Measurements from ENCODE around the gene SLAMF9. TPM values are rescaled to one million over a fixed set of nuclear protein-coding genes. Genes with fewer than 3 reads are reported as not detected.
A peak's percentile ranks its signal among the peaks of the same experiment; 100 is the strongest.

SLAMF9 gene
- total RNA-seq, 2 experiments from 2014 or later, result not detected

DNA sequence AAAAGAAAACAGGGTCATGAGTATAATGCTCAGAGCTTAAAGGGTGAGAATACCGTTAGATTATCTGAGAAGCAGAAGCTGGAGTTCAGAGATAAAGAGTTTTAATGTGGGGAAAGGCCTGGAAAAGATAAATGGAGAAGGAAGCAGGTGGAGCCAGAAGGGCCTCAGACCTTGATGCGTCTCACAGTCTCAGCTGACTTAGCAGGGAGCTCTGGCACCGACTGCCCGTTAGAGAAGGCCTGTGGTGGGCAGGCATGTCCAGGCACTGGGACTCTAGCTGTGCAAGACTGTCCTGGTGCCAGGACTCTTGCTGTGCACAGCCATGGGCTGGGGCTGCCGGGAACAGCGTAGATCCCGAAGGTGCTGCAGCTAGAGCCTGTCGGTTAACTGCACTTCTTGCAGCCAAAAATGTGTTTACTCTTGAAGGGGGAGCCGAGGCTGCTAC lies 3.8 kb upstream of the SLAMF9 start:
- ChIA-PET CTCF (interaction anchor here (0.7 to 2.6 kb wide), 4 partner anchors 12 to 88 kb away, joined by 3 to 17 read pairs (median 4); partner anchors contain the start of gene IGSF9), POLR2A (interaction anchor here (1.1 kb wide), 1 partner anchor 12 kb away, joined by 3 read pairs; no protein-coding TSS in a partner anchor)

DNA sequence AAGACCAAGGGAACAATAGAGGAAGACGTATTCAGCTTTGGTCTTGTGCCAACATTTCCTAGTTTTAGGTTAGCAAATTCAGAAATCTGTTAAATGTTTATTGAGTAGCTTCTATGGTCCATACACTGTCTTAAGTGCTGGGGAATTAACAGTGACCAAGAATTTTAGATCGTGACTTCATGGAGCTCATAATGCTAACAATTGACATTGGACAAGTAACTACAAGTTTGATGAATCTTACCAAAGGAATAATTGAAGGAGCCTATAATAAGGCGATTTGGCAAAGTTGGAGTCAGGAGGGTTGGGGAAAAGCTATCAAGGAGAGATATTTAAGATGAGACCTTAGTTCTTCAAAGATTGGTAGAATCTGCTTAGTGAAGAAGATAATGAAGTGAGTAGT lies 1.4 kb upstream of the SLAMF9 start:
- CTCF ChIA-PET, result interaction anchor here (1.2 to 2.2 kb wide), 4 partner anchors 9 to 123 kb away, joined by 3 to 12 read pairs (median 5); no protein-coding TSS in a partner anchor
- POLR2A ChIA-PET, result interaction anchor here (0.6 kb wide), 1 partner anchor 37 kb away, joined by 4 read pairs; no protein-coding TSS in a partner anchor

More for the DNA sequence above, 3.8 kb upstream of the SLAMF9 start:
- Mint-ChIP-seq H3K27ac (no peak overlapping the region), H3K27me3 (ENCODE audit: low read depth) (peaks cover 33% of the 10 kb centered on the region), H3K4me3 (no peak overlapping the region), H3K4me1 (ENCODE audit: low read depth) (no peaks in the 10 kb centered on the region), H3K36me3 (ENCODE audit: low read depth) (no peaks in the 10 kb centered on the region), H3K9me3 (ENCODE audit: insufficient read depth) (no peaks in the 10 kb centered on the region)
- ATAC-seq, result no peak
- no peak for DNase-seq

DNA sequence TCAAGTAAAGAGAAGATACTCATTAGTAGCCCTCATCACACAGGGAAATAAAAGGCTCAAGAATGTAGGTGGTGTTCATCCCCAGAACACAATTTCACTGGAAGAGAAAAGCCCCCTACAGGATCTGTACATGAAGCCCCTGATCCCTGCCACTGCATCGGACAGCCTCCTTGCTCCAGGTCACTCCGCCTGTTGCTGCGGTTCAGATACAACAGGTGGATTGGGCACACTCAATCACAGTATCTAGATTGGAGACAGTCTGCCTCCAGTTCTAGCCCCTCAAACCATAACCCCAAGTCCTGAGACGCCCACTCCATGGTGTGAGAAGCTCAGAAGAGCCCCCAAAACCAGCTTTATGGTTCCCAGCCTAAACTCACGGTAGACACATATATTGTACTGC lies 1.1 kb downstream of the SLAMF9 start:
- no peaks in the 10 kb centered on the region for H3K36me3 Mint-ChIP-seq (ENCODE audit: low read depth)
- no peak for ATAC-seq
- H3K9me3 Mint-ChIP-seq (ENCODE audit: insufficient read depth), result no peaks in the 10 kb centered on the region
- H3K27me3 Mint-ChIP-seq (ENCODE audit: low read depth), result peaks cover 53% of the 10 kb centered on the region
- no peak for DNase-seq
- no peak overlapping the region for H3K27ac Mint-ChIP-seq
- CTCF ChIA-PET, result interaction anchor here (3.6 kb wide), 1 partner anchor 54 kb away, joined by 22 read pairs; no protein-coding TSS in a partner anchor
- no peak overlapping the region for H3K4me3 Mint-ChIP-seq
- H3K4me1 Mint-ChIP-seq (ENCODE audit: low read depth), result peaks cover 5% of the 10 kb centered on the region
- POLR2A ChIA-PET, result no interaction called here

More for the DNA sequence above, 1.4 kb upstream of the SLAMF9 start:
- Mint-ChIP-seq H3K27ac (no peak overlapping the region), H3K27me3 (ENCODE audit: low read depth) (peaks cover 46% of the 10 kb centered on the region), H3K36me3 (ENCODE audit: low read depth) (no peaks in the 10 kb centered on the region), H3K9me3 (ENCODE audit: insufficient read depth) (no peaks in the 10 kb centered on the region), H3K4me3 (no peak overlapping the region), H3K4me1 (ENCODE audit: low read depth) (peaks cover 2% of the 10 kb centered on the region)
- ATAC-seq (no peak), DNase-seq (no peak)

DNA sequence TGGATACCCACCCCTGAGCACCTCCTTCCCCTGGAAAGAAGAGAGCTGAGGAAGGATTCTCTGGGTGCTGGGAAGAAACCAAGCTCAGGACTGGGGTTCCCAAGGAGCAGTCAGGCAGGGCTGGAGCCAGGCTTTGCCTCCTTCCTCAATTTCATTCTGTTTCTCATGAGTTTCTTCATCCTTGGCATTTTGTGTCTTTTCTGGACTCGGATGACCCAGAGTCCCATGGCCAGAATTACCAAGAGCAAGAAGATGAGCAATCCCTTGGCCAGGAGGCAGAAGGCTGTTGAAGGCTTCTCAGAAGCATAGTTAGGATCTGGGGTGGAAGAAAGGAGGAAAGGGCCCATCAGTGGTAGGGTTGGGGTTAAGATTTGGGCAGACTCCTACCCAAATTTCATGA lies 2.5 kb downstream of the SLAMF9 start:
- Mint-ChIP-seq H3K27ac (no peak overlapping the region), H3K9me3 (ENCODE audit: insufficient read depth) (no peaks in the 10 kb centered on the region), H3K36me3 (ENCODE audit: low read depth) (no peaks in the 10 kb centered on the region), H3K27me3 (ENCODE audit: low read depth) (peaks cover 57% of the 10 kb centered on the region), H3K4me1 (ENCODE audit: low read depth) (peaks cover 5% of the 10 kb centered on the region), H3K4me3 (no peak overlapping the region)
- no peak for DNase-seq
- POLR2A ChIA-PET, result no interaction called here
- CTCF ChIA-PET, result interaction anchor here (1.3 to 3.6 kb wide), 2 partner anchors 56 to 59 kb away, joined by 4 to 22 read pairs; no protein-coding TSS in a partner anchor
- ATAC-seq, result no peak

DNA sequence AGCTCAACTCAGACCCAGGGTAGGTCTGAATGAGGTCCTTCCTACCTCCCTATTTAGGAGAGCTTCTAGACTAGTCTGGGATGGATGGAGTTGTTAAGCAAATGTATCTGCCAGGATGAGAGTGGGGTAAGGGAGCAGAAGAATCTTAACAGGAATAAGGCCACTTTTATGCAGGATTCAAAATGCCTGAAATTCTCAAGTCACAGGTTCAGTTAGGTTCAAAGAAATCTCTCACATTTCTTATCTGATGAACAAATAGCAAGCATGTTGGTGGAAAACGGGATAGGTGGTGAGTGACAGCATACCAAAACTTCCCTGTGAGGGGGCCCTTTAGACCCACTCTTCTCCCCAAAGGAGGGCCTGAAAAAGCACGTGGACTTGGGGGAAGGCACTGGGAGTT lies 3.0 kb downstream of the SLAMF9 start:
- CTCF ChIA-PET, result interaction anchor here (1.3 to 3.6 kb wide), 2 partner anchors 56 to 59 kb away, joined by 4 to 22 read pairs; no protein-coding TSS in a partner anchor
- POLR2A ChIA-PET, result no interaction called here
- DNase-seq (no peak), ATAC-seq (no peak)
- H3K4me1 Mint-ChIP-seq (ENCODE audit: low read depth), result peaks cover 5% of the 10 kb centered on the region
- no peak overlapping the region for H3K4me3 Mint-ChIP-seq
- no peaks in the 10 kb centered on the region for H3K9me3 Mint-ChIP-seq (ENCODE audit: insufficient read depth)
- peaks cover 58% of the 10 kb centered on the region for H3K27me3 Mint-ChIP-seq (ENCODE audit: low read depth)
- no peaks in the 10 kb centered on the region for H3K36me3 Mint-ChIP-seq (ENCODE audit: low read depth)
- no peak overlapping the region for H3K27ac Mint-ChIP-seq

DNA sequence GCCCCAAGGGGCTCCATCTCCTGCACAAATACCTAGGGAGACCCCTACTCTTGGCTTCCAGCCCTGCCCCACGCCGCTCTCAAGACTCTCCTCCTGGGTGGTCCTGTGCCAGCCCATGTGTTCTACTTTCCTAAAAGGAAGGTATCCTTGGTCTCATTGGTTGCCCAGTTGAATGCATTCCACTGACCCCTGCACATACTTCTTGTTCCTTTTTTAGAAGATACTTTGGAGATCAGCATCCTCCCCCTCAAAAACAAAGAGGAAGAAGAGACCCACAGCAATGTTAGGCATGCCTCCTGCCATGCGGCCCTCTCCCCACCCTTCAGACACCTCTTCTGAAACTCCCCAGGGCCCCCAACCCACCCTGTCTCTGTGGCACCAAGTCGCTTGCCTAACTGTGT lies 4.1 kb downstream of the SLAMF9 start:
- H3K9me3 Mint-ChIP-seq (ENCODE audit: insufficient read depth), result no peaks in the 10 kb centered on the region
- H3K27me3 Mint-ChIP-seq (ENCODE audit: low read depth), result peaks cover 58% of the 10 kb centered on the region
- no peak for ATAC-seq
- H3K27ac Mint-ChIP-seq, result no peak overlapping the region
- no peak overlapping the region for H3K4me3 Mint-ChIP-seq
- H3K36me3 Mint-ChIP-seq (ENCODE audit: low read depth), result no peaks in the 10 kb centered on the region
- H3K4me1 Mint-ChIP-seq (ENCODE audit: low read depth), result peaks cover 9% of the 10 kb centered on the region
- ChIA-PET POLR2A (no interaction called here), CTCF (no interaction called here)
- no peak for DNase-seq

DNA sequence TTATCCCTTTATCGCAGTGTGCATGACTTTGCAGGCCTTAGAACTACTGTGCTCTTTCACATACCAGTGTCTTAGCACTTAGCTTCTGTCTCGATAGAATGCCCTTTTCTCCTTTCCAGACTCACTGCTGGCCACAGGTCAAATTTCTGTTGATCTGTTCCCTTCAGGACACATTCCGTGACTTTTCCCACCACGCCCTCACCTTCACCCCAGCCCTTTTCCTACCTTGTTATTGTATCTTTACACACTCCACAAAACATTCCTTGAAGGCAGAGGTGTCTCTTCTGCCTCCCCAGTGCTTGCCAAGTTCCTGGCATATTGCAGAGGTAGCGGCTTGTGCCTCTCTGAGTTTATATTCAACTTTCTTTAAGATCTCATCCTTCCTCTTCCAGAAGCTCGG lies 4.9 kb downstream of the SLAMF9 start:
- H3K27me3 Mint-ChIP-seq (ENCODE audit: low read depth), result peaks cover 61% of the 10 kb centered on the region
- H3K27ac Mint-ChIP-seq, result no peak overlapping the region
- no peaks in the 10 kb centered on the region for H3K9me3 Mint-ChIP-seq (ENCODE audit: insufficient read depth)

DNA sequence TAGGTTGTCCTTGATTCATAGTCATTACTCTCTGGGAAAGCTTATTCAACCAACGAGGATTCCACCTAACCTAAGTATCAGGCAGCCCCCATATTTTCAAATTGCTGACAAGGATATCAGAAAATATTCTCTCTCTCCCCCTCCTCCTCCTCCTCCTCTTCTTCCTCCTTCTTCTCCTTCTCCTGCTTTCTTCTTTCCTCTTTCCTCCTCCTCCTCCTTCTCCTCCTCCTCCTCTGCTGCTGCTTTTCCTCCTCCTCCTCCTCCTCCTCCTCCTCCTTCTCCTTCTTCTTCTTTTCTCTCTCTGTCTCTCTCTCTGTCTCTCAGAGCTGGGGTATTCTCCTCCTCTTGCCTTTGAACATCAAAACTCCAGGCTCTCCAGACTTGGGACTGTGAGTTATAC lies 6.1 kb downstream of the SLAMF9 start:
- peaks cover 59% of the 10 kb centered on the region for H3K27me3 Mint-ChIP-seq (ENCODE audit: low read depth)
- H3K9me3 Mint-ChIP-seq (ENCODE audit: insufficient read depth), result no peaks in the 10 kb centered on the region
- CTCF ChIA-PET, result interaction anchor here (4.5 kb wide), 1 partner anchor 59 kb away, joined by 28 read pairs; no protein-coding TSS in a partner anchor

More for the DNA sequence above, 4.9 kb downstream of the SLAMF9 start:
- no peak overlapping the region for H3K4me3 Mint-ChIP-seq
- ATAC-seq, result no peak
- POLR2A ChIA-PET, result no interaction called here
- H3K36me3 Mint-ChIP-seq (ENCODE audit: low read depth), result no peaks in the 10 kb centered on the region
- H3K4me1 Mint-ChIP-seq (ENCODE audit: low read depth), result peaks cover 9% of the 10 kb centered on the region
- DNase-seq, result no peak
- CTCF ChIA-PET, result no interaction called here

DNA sequence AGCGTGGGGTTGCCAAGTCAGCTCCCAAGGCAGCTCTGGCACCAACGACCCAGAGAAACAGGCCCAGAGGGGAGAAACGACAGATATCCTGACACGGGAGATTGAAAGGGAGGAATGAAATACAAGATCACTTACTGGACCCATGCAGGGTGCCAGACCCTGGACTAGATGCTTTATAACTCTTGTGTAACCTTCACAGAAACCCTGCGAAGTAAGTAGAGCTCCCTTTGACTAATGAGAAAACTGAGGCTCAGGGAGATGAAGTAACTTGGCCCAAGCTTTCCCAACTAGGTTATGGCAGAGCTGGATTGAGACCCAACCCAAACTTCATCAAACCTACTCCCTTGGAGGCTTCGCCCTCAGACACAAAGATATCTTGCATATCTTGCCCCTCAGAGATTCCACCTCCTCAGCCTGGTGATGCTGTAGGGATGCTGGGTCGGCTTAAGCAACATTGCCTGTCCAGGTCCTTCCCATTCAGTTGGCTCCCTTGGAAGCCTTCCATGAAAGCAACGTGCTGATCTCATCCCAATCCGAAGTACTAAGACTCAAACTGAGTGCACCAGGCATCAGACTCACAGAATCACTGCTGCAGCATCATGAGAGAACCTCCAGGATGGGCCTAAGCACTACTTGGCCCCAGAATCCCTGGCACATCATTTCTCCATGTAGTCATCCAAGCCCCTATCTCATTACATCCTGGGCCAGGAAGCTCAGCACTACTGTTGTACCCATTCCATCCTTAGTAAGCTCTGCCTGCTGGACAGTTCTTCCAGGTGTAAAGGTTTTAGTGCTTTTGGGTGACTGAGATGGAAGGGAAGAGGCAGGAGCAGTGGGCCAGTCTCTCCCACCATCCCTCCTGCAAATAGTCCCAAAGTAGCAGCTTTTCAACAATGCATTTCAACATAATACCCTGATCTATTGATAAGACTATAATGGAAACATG lies 7.5 kb downstream of the SLAMF9 start:
- peaks cover 9% of the 10 kb centered on the region for H3K4me1 Mint-ChIP-seq (ENCODE audit: low read depth)
- DNase-seq (no peak), ATAC-seq (no peak)
- H3K4me3 Mint-ChIP-seq, result peak overlapping the region; percentile 36
- ChIA-PET POLR2A (interaction anchor here (0.6 kb wide), 1 partner anchor 11 kb away, joined by 3 read pairs; no protein-coding TSS in a partner anchor), CTCF (interaction anchor here (0.7 to 4.5 kb wide), 12 partner anchors 9 to 147 kb away, joined by 3 to 28 read pairs (median 3); no protein-coding TSS in a partner anchor)
- H3K27me3 Mint-ChIP-seq (ENCODE audit: low read depth), result peaks cover 58% of the 10 kb centered on the region
- H3K9me3 Mint-ChIP-seq (ENCODE audit: insufficient read depth), result no peaks in the 10 kb centered on the region
- H3K36me3 Mint-ChIP-seq (ENCODE audit: low read depth), result no peaks in the 10 kb centered on the region
- H3K27ac Mint-ChIP-seq, result no peak overlapping the region

More for the DNA sequence above, 6.1 kb downstream of the SLAMF9 start:
- H3K27ac Mint-ChIP-seq, result no peak overlapping the region
- H3K4me3 Mint-ChIP-seq, result no peak overlapping the region
- no peaks in the 10 kb centered on the region for H3K36me3 Mint-ChIP-seq (ENCODE audit: low read depth)
- H3K4me1 Mint-ChIP-seq (ENCODE audit: low read depth), result peaks cover 9% of the 10 kb centered on the region
- DNase-seq (no peak), ATAC-seq (no peak)
- POLR2A ChIA-PET, result no interaction called here

DNA sequence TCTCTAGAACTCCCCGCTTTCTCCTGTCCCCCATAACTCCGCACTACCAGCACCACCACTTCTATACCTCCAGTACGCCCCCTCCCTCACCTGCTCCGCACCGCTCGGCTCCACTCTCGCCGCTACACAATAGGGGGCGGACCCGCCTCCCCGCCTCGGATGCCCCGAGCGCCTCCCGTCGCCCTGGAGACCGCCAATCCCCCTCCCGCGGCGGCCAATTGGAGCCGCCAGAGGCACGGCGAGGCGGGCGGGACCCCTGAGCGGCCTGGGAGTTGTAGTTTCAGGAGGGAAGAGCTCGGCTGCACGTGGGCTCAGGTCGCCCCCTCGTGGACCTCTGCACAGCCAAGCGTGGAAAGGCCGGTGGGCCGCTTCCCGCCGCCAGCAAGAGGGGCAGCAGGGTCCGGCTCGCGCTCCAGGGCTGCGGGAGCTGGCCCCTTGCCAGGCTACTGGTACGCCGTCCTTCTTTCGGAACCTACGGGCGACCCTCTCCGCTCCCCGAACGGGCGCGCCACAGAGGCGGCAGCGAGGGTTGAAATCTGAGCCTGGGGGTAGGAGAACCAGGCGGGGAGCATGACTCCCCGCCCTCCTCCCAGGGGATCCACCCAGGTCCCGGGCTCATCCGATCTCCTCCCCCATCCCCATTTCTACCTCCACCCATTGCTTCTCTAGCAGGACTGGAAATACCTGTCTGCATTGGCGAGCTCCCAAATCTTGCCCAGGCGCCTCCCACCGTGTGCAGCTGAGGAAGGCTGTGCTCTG lies 8.4 kb downstream of the SLAMF9 start, which contains the start of gene IGSF9:
Gene IGSF9 (minus strand): TSS at position 131 of the 759 bp plus-strand sequence. CDS start 2,159 bp downstream, outside the sequence.
- Mint-ChIP-seq H3K36me3 (ENCODE audit: low read depth) (no peaks in the 10 kb centered on the region), H3K4me1 (ENCODE audit: low read depth) (peaks cover 9% of the 10 kb centered on the region), H3K27ac (no peak within 1 kb of the TSS), H3K4me3 (peak within 1 kb of the TSS; percentile 36), H3K9me3 (ENCODE audit: insufficient read depth) (no peaks in the 10 kb centered on the region), H3K27me3 (ENCODE audit: low read depth) (peaks cover 56% of the 10 kb centered on the region)
- ChIA-PET POLR2A (interaction anchor here (0.6 kb wide), 1 partner anchor 12 kb away, joined by 3 read pairs; no protein-coding TSS in a partner anchor), CTCF (interaction anchor here (0.7 to 4.5 kb wide), 11 partner anchors 9 to 146 kb away, joined by 3 to 28 read pairs (median 3); no protein-coding TSS in a partner anchor)
- ATAC-seq, result peak; percentile 93
- DNase-seq, result peak; percentile 78
